Stimulated activated CD4-positive, alpha-beta T cell treated with anti-CD3 and anti-CD28 coated beads, Interleukin-1b, Interleukin-23, amount 100 ng/mL, for 1 hour (primary cell): Measurements from ENCODE around the gene BRINP2.

Experiments
- DNase-seq, 2 donors: peaks; one replicate each; pipeline ENCODE4 v3.0.0-alpha.2; 2020; ENCODE audit warnings: low read depth in 2 of 2

The BRINP2 gene

GRCh38 chr1:177274687-177275211 lies 104.0 kb downstream of the BRINP2 start:
- DNase-seq, result no peak

GRCh38 chr1:177275736-177276135 lies 105.0 kb downstream of the BRINP2 start:
- DNase-seq, result no peak

- no peak for DNase-seq
Observed at GRCh38 chr1:177278626-177279390, 108.0 kb downstream of the BRINP2 start.

GRCh38 chr1:177281901-177282300 lies 111.1 kb downstream of the BRINP2 start:
- no peak for DNase-seq

- DNase-seq, result no peak
Observed at GRCh38 chr1:177282976-177283375, 112.2 kb downstream of the BRINP2 start.

- no peak for DNase-seq
Observed at GRCh38 chr1:177283380-177283779, 112.6 kb downstream of the BRINP2 start.

- DNase-seq, result no peak
Observed at GRCh38 chr1:177286396-177286795, 115.6 kb downstream of the BRINP2 start.

GRCh38 chr1:177287270-177287669 lies 116.5 kb downstream of the BRINP2 start:
- DNase-seq, result no peak

GRCh38 chr1:177287994-177288393 lies 117.2 kb downstream of the BRINP2 start:
- no peak for DNase-seq

- DNase-seq, result no peak
Observed at GRCh38 chr1:177289532-177289931, 118.8 kb downstream of the BRINP2 start.

GRCh38 chr1:177300431-177300830 lies 129.7 kb downstream of the BRINP2 start:
- no peak for DNase-seq

GRCh38 chr1:177301425-177302124 lies 130.8 kb downstream of the BRINP2 start:
- no peak for DNase-seq

- DNase-seq, result no peak
Observed at GRCh38 chr1:177302357-177303044, 131.7 kb downstream of the BRINP2 start.

GRCh38 chr1:177305040-177306018 lies 134.6 kb downstream of the BRINP2 start:
- DNase-seq, result no peak

GRCh38 chr1:177306019-177306415 lies 135.3 kb downstream of the BRINP2 start:
- DNase-seq, result no peak

GRCh38 chr1:177306981-177307380 lies 136.2 kb downstream of the BRINP2 start:
- no peak for DNase-seq

GRCh38 chr1:177307771-177308170 lies 137.0 kb downstream of the BRINP2 start:
- no peak for DNase-seq

GRCh38 chr1:177309880-177310279 lies 139.1 kb downstream of the BRINP2 start:
- DNase-seq, result no peak

- DNase-seq, result no peak
Observed at GRCh38 chr1:177310326-177310725, 139.6 kb downstream of the BRINP2 start.

- no peak for DNase-seq
Observed at GRCh38 chr1:177311111-177311510, 140.4 kb downstream of the BRINP2 start.

GRCh38 chr1:177311586-177311985 lies 140.8 kb downstream of the BRINP2 start:
- DNase-seq, result no peak
